ENCODE measurements around the gene NCOA7.

DNA sequence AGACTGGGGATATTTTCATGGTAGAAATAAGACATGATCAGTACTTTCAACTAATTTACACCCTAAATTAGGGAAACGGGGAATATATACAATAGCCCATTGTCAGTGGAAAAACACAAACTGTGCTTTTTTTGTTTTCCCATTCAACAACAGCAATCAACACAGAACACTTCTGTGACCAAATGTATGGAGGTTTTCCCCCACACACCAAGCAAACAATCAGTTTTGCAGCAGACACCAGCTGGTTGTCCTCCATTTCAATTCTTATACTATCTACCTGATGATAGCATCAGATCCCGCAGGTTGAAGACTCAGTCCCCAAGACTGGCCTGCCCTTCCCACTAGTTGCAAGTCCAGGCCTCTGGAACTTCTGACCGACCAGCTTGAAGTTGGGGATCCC is 170.4 kb downstream of the NCOA7 start:
- TF ChIP-seq, protein P1, sequence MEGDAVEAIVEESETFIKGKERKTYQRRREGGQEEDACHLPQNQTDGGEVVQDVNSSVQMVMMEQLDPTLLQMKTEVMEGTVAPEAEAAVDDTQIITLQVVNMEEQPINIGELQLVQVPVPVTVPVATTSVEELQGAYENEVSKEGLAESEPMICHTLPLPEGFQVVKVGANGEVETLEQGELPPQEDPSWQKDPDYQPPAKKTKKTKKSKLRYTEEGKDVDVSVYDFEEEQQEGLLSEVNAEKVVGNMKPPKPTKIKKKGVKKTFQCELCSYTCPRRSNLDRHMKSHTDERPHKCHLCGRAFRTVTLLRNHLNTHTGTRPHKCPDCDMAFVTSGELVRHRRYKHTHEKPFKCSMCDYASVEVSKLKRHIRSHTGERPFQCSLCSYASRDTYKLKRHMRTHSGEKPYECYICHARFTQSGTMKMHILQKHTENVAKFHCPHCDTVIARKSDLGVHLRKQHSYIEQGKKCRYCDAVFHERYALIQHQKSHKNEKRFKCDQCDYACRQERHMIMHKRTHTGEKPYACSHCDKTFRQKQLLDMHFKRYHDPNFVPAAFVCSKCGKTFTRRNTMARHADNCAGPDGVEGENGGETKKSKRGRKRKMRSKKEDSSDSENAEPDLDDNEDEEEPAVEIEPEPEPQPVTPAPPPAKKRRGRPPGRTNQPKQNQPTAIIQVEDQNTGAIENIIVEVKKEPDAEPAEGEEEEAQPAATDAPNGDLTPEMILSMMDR (IDR thresholded peaks at IDR 0.05; ENCODE audit: low read depth, low read length, poor library complexity, severe bottlenecking): no peak
- no peak for TF ChIP-seq EZH2phosphoT487 (IDR thresholded peaks at IDR 0.05; ENCODE audit: borderline replicate concordance, low read length)
